ENCODE results near the gene MEX3A. TPM values are rescaled to one million over a fixed set of nuclear protein-coding genes. Genes with fewer than 3 reads are reported as not detected.

Gene MEX3A
- total and polyA plus RNA-seq, 3 donors from 2014 or later, result 0.87 to 3.0 (median 2.4) TPM

DNA sequence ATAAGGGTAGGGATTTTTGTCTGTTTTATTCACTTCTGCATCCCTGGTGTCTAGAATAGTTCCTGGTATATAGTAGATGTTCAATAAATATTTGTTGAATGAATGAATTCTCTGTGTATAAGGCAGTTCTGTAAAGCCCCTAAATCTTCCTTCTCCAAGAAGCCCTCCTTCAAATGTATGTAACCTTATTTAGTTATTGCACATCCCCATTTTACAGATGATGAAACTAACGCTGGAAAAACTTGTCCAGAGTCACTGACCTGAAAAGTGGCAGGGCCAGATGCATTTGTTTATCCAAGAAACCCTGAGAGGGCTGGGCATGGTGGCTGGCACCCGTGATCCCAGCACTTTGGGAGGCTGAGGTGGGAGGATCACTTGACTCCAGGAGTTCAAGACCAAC is 28.0 kb upstream of the MEX3A start:
- 85 to 87% methylated on average over 2 of the region's 2 CpGs for WGBS, 2 donors
- Histone ChIP-seq H3K4me1 (peaks cover 37% of the 10 kb centered on the region), H3K27ac (no peak overlapping the region), H3K36me3 (ENCODE audit: low read depth, missing control alignments) (no peaks in the 10 kb centered on the region), H3K27me3 (no peaks in the 10 kb centered on the region), H3K4me3 (no peak overlapping the region), H3K9me3 (no peaks in the 10 kb centered on the region)
- TF ChIP-seq, protein P1, sequence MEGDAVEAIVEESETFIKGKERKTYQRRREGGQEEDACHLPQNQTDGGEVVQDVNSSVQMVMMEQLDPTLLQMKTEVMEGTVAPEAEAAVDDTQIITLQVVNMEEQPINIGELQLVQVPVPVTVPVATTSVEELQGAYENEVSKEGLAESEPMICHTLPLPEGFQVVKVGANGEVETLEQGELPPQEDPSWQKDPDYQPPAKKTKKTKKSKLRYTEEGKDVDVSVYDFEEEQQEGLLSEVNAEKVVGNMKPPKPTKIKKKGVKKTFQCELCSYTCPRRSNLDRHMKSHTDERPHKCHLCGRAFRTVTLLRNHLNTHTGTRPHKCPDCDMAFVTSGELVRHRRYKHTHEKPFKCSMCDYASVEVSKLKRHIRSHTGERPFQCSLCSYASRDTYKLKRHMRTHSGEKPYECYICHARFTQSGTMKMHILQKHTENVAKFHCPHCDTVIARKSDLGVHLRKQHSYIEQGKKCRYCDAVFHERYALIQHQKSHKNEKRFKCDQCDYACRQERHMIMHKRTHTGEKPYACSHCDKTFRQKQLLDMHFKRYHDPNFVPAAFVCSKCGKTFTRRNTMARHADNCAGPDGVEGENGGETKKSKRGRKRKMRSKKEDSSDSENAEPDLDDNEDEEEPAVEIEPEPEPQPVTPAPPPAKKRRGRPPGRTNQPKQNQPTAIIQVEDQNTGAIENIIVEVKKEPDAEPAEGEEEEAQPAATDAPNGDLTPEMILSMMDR (IDR thresholded peaks at IDR 0.05), result no peak
- TF ChIP-seq POLR2A (IDR thresholded peaks at IDR 0.05), result no peak
- DNase-seq, result no peak
- intact Hi-C loops (cut with DNase I; ENCODE audit: low total_unique reads), result no loop called here

DNA sequence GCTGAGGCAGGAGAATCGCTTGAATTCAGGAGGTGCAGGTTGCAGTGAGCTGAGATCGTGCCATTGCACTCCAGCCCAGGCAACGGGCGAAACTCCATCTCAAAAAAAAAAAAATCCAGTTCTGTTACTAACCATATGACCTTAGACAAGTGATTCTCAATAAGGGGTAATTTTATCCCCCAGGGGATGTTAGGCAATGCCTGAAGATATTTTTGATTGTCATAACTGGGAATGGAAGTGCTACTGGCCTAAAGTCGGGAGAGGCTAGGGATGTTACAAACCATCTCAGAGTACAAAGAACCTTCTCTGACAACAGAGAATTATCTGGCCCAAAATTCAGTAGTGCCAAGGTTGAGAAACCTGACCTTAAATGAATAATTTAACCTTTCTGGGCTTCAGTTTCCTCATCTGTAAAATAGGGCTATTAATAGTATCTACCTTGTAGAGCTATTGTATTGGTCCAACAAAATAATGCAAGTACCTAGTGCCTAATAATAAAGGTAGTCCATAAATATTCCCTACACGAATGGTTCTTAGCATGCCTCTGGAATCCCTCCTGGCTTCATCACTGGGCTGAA is 26.5 kb upstream of the MEX3A start:
- Histone ChIP-seq H3K36me3 (ENCODE audit: low read depth, missing control alignments) (no peaks in the 10 kb centered on the region), H3K4me1 (peaks cover 46% of the 10 kb centered on the region), H3K4me3 (no peak overlapping the region), H3K27me3 (no peaks in the 10 kb centered on the region), H3K27ac (no peak overlapping the region), H3K9me3 (no peaks in the 10 kb centered on the region)
- 78 to 84% methylated on average over 6 of the region's 6 CpGs for WGBS, 2 donors
- DNase-seq, result no peak
- intact Hi-C loops (cut with DNase I; ENCODE audit: low total_unique reads), result no loop called here
- TF ChIP-seq POLR2A (IDR thresholded peaks at IDR 0.05), result no peak
- TF ChIP-seq, protein P1 (IDR thresholded peaks at IDR 0.05), result no peak

DNA sequence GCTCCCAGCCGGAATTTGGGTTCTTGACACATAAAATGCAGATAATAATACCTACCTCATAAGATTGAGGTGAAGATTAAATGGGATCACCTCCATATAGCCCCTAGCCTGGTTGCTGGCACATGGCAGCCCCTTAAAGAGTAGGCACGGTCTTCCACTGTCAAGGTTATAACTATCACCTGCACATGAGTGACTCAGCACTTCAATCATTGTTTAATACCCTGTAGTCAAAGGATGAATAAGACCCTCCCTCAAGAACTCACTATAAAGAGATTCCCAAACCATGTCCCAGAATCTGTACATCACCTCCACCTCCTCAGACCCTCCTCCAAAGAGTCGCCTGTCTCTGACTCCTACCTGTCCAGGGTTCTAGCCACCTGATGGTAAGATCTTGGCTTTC is 25.8 kb upstream of the MEX3A start:
- H3K4me1 ChIP-seq, result peaks cover 48% of the 10 kb centered on the region
- H3K27me3 ChIP-seq, result no peaks in the 10 kb centered on the region

DNA sequence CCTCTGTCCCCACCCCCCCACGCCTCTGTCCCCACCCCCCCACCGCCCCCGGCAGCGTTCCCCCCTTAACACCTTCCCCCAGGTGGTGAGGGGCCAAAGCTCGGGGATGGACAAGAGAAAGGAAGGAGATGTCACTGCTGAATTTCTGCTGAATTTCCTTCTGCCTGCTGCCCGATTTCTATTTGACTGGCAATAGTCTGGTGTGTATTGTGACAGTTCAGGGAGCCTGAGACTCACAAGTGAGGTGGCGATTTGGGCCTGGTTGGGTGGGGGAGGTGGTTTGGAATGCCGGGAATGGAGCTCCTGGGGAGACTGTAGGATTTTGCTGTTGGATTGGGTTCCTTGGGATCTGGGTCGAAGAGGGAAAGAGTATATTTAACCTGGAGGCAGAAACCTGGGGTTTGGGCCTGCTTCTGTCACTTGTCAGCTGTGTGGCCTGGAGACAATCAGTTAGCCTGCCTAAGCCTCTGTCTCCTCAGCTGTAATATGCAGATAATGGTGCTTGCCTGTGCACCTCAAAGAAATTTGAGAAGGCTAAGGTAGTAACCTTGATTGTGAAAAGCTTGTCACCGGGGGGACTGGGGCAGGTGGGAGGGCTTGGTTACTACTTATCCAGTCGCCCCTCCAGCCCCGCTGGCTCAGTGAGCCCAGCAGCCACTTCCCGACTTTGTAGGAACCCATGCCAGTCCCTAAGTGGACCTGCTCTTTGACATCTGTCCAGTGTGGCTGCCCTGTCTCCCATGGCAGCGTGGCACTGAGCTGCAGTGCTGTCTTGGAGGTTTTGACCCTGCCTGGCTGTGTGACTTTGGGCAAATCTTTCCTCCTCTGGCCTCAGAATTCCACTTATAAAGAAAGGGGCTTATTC is 24.6 kb upstream of the MEX3A start:
- no peak for DNase-seq
- Histone ChIP-seq H3K9me3 (no peaks in the 10 kb centered on the region), H3K36me3 (ENCODE audit: low read depth, missing control alignments) (no peaks in the 10 kb centered on the region), H3K27me3 (no peaks in the 10 kb centered on the region), H3K27ac (peak overlapping the region; percentile 96 to 97), H3K4me3 (peak overlapping the region; percentile 50 to 63), H3K4me1 (peaks cover 51% of the 10 kb centered on the region)
- TF ChIP-seq POLR2A (IDR thresholded peaks at IDR 0.05), result no peak
- TF ChIP-seq, protein P1 (IDR thresholded peaks at IDR 0.05), result no peak
- intact Hi-C loops (cut with DNase I; ENCODE audit: low total_unique reads), result no loop called here
- 26 to 29% methylated on average over 8 to 14 of the region's 14 CpGs for WGBS, 2 donors

More for the DNA sequence above, 25.8 kb upstream of the MEX3A start:
- WGBS, 2 donors, result 83 to 96% methylated on average over 3 of the region's 3 CpGs
- H3K4me3 ChIP-seq, result no peak overlapping the region
- DNase-seq, result no peak
- TF ChIP-seq POLR2A (IDR thresholded peaks at IDR 0.05), result no peak
- TF ChIP-seq, protein P1 (IDR thresholded peaks at IDR 0.05), result no peak
- intact Hi-C loops (cut with DNase I; ENCODE audit: low total_unique reads), result no loop called here
- no peaks in the 10 kb centered on the region for H3K36me3 ChIP-seq (ENCODE audit: low read depth, missing control alignments)
- no peaks in the 10 kb centered on the region for H3K9me3 ChIP-seq
- H3K27ac ChIP-seq, result no peak overlapping the region

Measured in testis (tissue), 3 donors.